ENCODE data around the gene KIF1B.
"Not testable (repeated sequence)": the region's sequence is repeated elsewhere in the genome, so short reads cannot be mapped to it uniquely, and the experiment has no call there.

KIF1B gene

GRCh38 chr1:10237157-10237539, 26.8 kb downstream of the KIF1B start:
- DNase-seq (ENCODE audit: low spot score), result no peak

- DNase-seq (ENCODE audit: low spot score), result no peak
Measured at GRCh38 chr1:10242135-10242534, 31.8 kb downstream of the KIF1B start.

- no peak for DNase-seq (ENCODE audit: low spot score)
Measured at GRCh38 chr1:10242811-10243210, 32.4 kb downstream of the KIF1B start.

- no peak for DNase-seq (ENCODE audit: low spot score)
Measured at GRCh38 chr1:10245674-10246073, 35.3 kb downstream of the KIF1B start.

GRCh38 chr1:10249808-10250457, 39.6 kb downstream of the KIF1B start:
- no peak for DNase-seq (ENCODE audit: low spot score)

GRCh38 chr1:10250663-10251062, 40.3 kb downstream of the KIF1B start:
- no peak for DNase-seq (ENCODE audit: low spot score)

GRCh38 chr1:10251325-10252108, 41.1 kb downstream of the KIF1B start:
- DNase-seq (ENCODE audit: low spot score), result not testable (repeated sequence)

GRCh38 chr1:10252508-10252907, 42.1 kb downstream of the KIF1B start:
- no peak for DNase-seq (ENCODE audit: low spot score)

GRCh38 chr1:10253149-10253548, 42.8 kb downstream of the KIF1B start:
- DNase-seq (ENCODE audit: low spot score), result no peak

- no peak for DNase-seq (ENCODE audit: low spot score)
Measured at GRCh38 chr1:10253755-10254154, 43.4 kb downstream of the KIF1B start.

- no peak for DNase-seq (ENCODE audit: low spot score)
Measured at GRCh38 chr1:10257851-10258250, 47.5 kb downstream of the KIF1B start.

- not testable (repeated sequence) for DNase-seq (ENCODE audit: low spot score)
Measured at GRCh38 chr1:10259547-10259946, 49.2 kb downstream of the KIF1B start.

GRCh38 chr1:10263450-10264082, 53.2 kb downstream of the KIF1B start:
- DNase-seq (ENCODE audit: low spot score), result no peak

GRCh38 chr1:10265027-10265426, 54.7 kb downstream of the KIF1B start:
- no peak for DNase-seq (ENCODE audit: low spot score)

- DNase-seq (ENCODE audit: low spot score), result no peak
Measured at GRCh38 chr1:10265900-10266299, 55.5 kb downstream of the KIF1B start.

- peak; percentile 82 for DNase-seq (ENCODE audit: low spot score)
Measured at GRCh38 chr1:10267319-10267718, 56.9 kb downstream of the KIF1B start.

GRCh38 chr1:10267921-10268320, 57.6 kb downstream of the KIF1B start:
- DNase-seq (ENCODE audit: low spot score), result no peak

- no peak for DNase-seq (ENCODE audit: low spot score)
Measured at GRCh38 chr1:10271090-10271489, 60.7 kb downstream of the KIF1B start.

GRCh38 chr1:10271869-10272268, 61.5 kb downstream of the KIF1B start:
- DNase-seq (ENCODE audit: low spot score), result peak; percentile 42

GRCh38 chr1:10272274-10272673, 61.9 kb downstream of the KIF1B start:
- DNase-seq (ENCODE audit: low spot score), result no peak

- no peak for DNase-seq (ENCODE audit: low spot score)
Measured at GRCh38 chr1:10278880-10279279, 68.5 kb downstream of the KIF1B start.

GRCh38 chr1:10280439-10281350, 70.3 kb downstream of the KIF1B start:
- no peak for DNase-seq (ENCODE audit: low spot score)
